ENCODE data around the gene FOXQ1.
"Not testable (repeated sequence)": the region's sequence is repeated elsewhere in the genome, so short reads cannot be mapped to it uniquely, and the experiment has no call there.

FOXQ1 gene

GRCh38 chr6:1322696-1323219 lies 10.9 kb downstream of the FOXQ1 start:
- DNase-seq: no peak

DNA sequence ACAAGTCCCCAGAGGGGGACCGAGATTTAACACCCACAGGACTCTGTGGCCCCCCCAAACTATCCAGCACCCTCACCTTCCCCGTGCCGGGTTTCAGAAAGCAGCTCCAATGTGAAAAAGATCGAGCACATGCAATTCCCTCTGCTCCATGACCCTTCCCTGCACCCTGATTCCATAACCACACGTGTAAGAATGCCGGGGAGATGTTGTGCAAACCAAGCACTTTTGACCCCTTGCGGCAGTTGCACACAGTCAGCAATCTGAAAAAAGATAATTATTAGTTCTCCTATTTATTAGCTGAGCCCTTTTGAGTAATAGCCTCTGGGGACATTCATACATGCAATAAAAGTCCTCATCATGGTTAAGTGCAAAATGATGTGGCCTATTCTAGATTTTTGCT lies 13.0 kb downstream of the FOXQ1 start:
- no peak for DNase-seq

- no peak for DNase-seq
These were observed 13.8 kb downstream of the FOXQ1 start for GRCh38 chr6:1325461-1326309.

- no peak for DNase-seq
These were observed 14.7 kb downstream of the FOXQ1 start for GRCh38 chr6:1326535-1327121.

- DNase-seq: no peak
These were observed 15.7 kb downstream of the FOXQ1 start for GRCh38 chr6:1327630-1328029.

- DNase-seq: no peak
These were observed 16.4 kb downstream of the FOXQ1 start for GRCh38 chr6:1328129-1328800.

GRCh38 chr6:1329708-1330107 lies 17.8 kb downstream of the FOXQ1 start:
- no peak for DNase-seq

DNA sequence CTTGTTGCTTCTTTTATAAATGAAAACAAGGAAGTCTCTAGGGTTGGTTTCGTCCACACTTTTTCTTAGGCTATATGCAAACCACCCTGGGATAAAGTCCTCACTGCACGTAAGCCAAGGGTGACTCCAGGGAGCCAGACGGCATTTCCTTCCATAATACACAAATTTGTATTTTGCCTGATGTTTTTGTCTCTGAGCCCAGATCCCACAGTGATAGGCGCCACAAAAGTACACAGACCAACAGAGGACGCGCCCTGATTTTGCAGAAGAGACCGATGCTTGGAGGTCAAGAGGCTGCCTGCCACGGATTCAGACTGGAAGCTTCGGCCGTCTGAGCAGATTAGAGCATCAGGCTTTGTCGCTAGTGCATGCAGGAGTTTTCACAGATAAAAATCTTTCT lies 22.8 kb downstream of the FOXQ1 start:
- no peak for DNase-seq

GRCh38 chr6:1335367-1336037 lies 23.6 kb downstream of the FOXQ1 start:
- DNase-seq: no peak

DNA sequence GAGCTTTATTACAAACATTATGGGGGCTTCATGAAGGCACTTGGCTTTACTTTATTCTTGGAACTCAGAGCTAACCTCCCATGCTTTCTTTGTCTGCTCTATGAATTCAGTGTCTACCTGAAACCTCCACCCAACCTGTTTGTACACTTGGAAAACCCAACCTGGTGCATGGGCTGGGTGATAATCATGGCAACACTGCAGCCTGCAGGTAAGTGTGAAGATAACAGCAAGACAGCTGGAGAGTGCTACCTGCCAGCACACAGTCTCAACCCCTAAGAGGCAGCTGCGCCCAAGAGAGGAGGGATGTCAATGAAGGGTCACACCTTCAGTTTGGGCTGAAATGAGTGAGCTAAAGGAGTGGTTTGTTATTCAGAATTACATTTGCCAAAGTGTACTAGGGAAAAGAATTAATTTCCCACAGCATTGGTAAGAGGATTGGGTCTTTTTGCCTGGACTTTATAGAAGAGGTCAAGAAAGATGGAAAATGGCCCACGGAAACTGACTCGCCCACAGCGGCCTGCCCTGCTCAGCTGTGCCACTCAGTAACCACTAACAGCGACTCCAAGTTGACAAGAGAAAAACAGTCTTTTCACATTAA lies 24.4 kb downstream of the FOXQ1 start:
- no peak for DNase-seq

DNA sequence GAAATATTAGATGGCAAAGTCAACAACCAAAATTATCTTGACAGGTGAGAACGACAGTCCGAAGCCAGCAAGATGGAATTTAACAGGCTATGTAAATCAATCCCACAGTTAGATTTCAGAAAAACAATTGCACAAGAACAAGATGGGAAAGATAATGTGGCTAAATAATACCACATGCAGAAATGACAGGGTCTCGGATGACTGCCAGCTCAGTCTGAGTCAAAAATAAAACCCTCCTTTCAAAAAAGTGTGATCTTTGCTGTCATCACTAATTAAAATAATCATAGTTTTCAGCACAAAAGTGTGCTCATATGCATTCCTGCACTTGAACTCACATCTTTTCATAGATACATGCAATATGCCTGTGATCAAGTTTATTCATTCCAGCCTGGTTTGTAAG lies 25.9 kb downstream of the FOXQ1 start:
- no peak for DNase-seq

DNA sequence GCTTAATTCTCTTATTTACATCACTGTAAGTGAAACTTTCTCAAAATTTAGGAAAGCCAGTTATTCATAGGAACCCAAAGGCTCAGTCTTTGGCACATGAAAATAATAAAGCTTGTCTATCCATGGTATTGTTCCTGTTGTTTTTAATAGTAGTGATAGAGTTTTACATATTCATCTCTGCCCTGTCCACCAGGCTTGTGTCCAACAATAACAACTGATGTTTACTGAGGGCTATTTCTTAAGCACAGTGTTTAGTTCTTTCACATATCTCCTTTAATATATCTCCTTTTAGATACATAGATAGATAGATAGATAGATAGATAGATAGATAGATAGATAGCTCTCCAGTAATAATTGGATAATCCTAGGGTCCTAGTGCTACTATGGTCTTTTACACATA lies 34.2 kb downstream of the FOXQ1 start:
- no peak for DNase-seq

DNA sequence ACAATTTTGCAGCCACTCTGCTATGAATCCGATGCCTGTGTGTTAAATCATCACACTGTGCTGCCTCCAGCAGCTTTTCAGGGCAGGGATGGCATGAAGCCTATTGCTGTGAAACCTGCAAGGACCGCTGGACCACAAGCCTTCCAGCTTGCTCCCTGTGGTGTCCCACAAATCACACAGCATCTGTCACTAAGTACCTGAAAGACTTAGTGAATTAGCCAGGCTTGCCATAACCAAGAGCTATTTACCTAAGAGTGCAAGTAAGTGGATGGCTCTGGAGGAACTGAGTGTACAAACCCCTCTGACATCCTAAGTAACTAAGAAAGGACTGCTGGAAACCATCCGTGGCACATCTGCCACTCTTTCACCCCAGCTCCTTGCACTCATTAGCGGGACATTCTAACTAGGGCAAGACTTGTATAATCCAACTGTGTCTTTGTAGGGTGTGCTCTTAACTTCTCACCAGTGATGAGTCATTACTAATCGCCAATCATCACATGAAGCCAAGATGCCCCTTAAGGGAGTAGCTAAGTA lies 34.7 kb downstream of the FOXQ1 start:
- DNase-seq: no peak

- no peak for DNase-seq
These were observed 35.3 kb downstream of the FOXQ1 start for GRCh38 chr6:1347161-1347560.

GRCh38 chr6:1348675-1349074 lies 36.8 kb downstream of the FOXQ1 start:
- DNase-seq: no peak

DNA sequence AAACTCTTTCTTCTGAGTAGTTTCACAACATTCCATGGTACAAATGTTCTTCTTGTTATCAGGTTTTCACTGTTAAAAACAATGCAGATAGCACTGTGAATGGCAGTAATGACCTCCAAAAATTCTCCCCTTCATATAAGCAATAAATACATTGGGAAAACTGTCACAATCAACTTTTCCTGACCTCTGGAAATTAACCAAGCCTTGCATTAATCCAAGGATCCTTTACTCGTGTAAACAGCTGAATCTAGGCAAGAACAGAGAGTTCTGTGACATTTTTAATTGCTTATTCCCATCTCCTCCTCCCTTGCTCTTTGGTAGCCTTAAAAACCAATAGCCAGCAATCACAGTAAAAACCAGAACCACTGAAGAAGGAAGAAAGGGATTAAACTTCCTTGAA lies 37.8 kb downstream of the FOXQ1 start:
- no peak for DNase-seq

GRCh38 chr6:1351381-1352008 lies 39.6 kb downstream of the FOXQ1 start:
- no peak for DNase-seq

GRCh38 chr6:1355068-1355467 lies 43.2 kb downstream of the FOXQ1 start:
- not testable (repeated sequence) for DNase-seq

DNA sequence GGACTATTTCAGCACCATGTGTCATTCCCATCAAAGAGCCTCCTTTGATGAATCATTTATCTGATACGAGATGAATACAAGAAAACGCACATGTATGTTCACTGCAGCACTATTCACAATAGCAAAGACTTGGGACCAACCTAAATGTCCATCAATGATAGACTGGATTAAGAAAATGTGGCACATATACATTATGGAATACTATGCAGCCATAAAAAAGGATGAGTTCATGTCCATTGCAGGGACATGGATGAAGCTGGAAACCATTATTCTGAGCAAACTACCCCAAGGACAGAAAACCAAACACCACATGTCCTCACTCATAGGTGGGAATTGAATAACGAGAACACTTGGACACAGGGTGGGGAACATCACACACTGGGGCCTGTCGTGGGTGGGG lies 49.8 kb downstream of the FOXQ1 start:
- not testable (repeated sequence) for DNase-seq

GRCh38 chr6:1362643-1363042 lies 50.7 kb downstream of the FOXQ1 start:
- no peak for DNase-seq

DNA sequence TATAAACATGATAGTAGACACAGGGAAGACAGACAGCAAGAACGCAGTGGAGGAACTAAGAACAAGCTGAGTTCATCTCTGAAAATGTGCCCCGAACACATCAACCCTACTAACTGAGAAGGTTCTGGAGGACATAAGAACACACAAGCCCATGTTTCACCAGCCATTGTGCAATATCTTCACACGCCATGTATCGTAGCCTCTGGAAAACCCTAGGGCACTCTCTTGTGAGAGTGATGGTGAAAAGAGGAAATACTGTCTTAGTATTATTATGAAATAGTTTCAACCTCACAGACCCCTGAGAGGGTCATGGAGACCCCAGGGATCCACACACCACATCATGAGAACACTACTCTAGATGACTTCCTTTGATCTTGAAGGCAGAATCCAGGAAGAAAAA lies 51.4 kb downstream of the FOXQ1 start:
- DNase-seq: no peak
